Fibroblast of peridontal ligament (primary cell): ENCODE measurements around the gene UNC13D.
A peak's percentile ranks its signal among the peaks of the same experiment; 100 is the strongest.
"Not testable (repeated sequence)": the region's sequence is repeated elsewhere in the genome, so short reads cannot be mapped to it uniquely, and the experiment has no call there.

Experiments used
- DNase-seq: peaks from one replicate; pipeline ENCODE4 v3.0.0-alpha.2; 2010; ENCODE audit errors: extremely low read depth

The UNC13D gene

DNA sequence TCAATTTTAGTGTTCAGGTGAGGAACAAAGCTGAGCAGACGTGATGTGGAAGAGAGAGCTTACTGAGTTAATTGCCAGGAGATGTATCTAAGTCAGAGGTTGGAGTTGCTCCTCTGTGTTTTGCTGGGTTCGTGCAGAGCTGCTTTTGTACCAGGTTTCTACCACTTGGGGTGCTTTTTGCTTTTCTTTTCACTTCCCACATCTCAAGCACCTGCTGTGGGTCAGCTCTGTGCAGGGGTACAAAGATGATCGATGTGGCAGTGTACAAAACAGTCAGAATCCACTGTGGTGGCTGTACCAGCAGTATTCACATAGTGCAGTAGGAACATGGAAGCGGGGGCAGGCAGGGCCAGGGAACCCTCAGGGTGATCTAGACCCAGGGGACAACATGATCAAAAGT, 44.8 kb downstream of the UNC13D start:
- no peak for DNase-seq

DNA sequence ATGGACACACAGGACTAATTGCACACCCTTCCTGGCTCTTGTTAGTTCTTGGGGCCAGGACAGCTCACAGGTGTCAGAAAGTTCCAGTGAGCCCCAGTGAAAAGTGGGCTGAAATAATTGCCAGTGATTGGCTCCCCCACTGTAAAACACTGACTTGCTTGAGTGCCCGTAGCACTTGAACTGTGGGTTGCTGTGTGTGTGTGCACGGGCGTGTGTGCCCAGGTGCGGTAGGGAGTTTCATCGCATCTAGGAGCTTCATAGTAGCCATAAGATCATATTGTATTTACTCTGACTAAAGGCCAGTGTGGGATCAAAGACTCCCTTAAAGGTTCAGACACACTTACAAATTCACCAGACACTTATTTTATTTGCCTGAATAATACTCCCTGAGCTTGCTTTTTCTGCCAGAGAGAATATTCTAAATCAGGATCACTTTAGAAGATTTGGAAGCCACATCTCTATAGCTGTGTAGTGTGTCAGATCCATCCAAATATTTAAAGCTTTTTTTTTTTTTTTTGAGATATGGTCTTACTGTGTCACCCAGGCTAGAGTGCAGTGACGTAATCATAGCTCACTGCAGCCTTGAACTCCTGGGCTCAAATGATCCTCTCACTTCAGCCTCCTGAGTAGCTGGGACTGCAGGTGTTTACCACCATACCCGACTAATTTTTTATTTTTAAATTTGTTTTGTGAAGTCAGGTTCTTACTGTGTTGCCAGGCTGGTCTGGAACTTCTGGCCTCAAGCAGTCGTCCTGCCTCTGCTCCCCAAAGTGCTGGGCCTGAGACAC, 48.2 kb downstream of the UNC13D start:
- DNase-seq, result no peak

GRCh38 chr17:75793460-75793859, 50.7 kb downstream of the UNC13D start:
- no peak for DNase-seq

GRCh38 chr17:75791254-75791653, 53.0 kb downstream of the UNC13D start:
- DNase-seq, result no peak

DNA sequence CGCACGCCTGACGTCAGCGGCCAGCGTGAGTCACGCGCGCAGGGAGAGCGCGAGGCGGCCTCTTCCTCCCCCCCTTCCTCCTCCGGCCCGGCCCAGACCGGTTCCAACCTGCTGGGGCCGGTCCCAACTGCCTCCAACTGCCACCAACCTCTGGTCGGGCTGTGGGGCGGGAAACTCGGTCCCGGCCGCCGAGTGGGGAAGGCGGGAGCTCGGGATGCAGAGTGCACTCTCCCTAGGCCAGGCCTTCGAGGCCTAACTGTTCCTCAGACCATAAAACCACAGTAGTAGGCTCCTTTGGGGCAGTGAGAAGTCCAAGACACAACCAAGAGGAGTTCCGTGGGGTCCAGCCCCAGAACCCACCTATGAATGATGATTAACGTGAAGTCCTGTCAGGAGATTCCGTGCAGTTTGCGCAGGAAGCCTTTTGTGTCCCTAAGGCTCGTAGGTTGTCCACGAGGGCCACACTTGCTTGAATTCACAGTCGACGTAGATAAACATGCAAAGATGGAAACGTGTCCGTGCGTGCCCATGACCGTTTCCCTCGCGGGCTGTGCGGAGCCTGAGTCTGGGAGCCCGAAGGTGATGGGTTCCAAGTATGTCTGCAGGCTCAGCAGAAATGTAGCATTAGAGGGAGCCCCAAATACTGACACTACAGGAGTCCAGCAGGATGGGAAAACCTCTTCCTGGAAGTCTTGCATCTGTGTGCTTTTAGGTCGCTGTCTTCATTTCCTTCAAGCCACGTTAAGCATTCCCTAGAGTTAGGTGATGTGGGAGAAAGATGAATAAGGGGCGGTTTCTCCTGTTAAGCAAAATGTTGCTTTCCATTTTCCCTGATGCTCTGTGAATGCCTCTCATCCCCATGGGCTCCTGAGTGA, 59.0 kb downstream of the UNC13D start:
- DNase-seq, result peak; percentile 81

DNA sequence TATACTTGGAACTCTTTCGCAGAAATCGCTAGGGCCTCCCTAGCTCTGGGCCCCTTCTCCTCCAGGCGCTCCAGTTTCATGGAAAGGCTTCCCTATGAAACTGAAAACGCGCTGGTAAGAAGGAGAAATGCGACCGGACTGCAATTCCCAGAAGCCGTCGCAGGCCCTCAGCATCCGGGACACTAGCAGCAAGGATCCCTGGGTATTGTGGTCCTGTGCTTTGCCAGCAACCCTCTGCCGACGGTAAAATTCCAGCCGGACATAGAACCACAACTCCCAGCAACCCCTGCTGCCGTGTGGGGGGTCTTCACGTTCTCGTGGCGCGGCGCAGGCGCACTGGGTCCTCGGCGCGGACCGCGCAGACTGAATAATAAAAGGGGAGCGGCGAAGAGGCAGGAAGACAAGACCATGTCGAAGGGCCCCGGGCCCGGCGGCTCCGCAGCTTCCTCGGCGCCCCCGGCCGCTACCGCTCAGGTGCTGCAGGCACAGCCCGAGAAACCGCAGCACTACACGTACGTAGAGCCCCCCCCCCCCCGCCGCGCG, 59.7 kb downstream of the UNC13D start, which contains the start of gene UNK:
UNK (plus strand) TSS at position 334 of the 543 bp plus-strand sequence; CDS start at position 409, 75 bp downstream.
- DNase-seq, result peak; percentile 100

GRCh38 chr17:75783803-75784472, 60.3 kb downstream of the UNC13D start:
- no peak for DNase-seq

DNA sequence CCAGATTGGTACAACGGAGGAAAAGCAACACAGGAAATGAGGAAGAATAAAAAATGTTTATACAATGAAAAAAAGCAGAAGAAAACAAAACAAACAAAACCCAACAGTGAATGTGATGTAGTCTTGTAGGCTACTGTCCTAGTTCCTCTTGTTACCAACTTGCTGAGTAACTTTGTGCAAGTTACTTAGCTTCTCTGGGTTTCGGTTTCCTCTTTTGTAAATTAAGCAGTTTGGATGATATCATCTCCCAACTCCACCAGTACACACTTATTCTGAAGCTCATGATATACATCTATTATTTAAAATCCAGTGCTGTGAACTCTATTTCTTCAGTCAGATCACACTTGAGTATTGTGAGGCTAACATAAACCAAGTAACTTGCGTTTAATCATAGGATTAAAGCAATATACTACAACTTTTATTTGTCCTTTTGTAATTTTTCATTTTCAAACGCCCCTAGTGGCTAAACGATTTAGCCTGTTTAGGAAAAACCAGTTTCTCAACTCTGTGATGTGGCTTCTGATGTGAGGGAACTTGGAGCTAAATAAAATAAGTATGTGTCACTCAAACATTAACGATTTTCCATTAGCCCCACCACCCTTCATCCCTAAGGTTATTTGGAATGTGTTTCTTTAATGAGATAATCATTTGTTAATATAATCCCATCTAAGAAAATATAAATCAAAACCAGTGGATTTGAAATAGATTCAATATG, 61.0 kb downstream of the UNC13D start:
- peak; percentile 85 for DNase-seq

DNA sequence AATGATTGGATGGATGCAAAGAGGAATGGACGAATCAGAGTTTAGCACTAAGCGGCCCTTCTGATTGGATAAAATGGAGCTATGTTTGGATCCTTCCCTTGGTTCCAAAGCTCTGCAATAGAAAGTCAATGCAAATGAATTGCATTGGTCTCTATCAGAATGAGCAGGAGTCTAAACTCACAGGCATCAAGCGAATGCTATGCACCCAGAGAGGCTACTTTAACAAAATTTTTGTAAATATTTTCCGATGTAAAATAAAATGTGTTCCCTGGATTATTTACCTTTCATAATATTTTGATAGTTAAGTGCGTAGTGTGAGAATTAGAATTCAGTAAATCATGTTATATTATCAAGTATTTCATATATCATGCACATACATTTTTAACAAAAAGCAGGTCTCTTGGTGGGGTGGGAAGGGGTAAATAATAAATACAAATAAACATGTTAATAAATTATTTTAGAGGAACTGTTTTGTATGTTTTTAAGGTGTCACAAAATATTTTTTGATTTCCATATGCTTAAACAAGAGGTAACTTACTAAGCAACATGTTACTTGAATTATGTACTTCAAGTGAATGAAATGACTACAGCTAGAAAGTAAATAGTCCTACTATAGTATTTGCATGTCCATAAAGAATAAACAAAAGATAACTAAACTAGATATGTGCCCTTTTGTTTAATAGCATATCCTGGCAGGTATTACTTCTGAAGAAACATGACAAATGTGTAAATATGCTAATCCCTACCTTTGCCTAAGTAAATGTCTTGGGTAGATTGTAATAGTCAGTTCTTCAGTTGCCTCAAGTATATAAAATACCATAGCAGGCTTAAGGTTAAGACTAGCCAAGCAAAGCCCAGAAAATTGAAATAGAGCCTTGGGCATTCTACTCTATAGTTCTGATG, 64.0 kb downstream of the UNC13D start:
- DNase-seq, result no peak

GRCh38 chr17:75779250-75779986, 64.8 kb downstream of the UNC13D start:
- DNase-seq, result peak; percentile 100

GRCh38 chr17:75778861-75779249, 65.3 kb downstream of the UNC13D start:
- no peak for DNase-seq

DNA sequence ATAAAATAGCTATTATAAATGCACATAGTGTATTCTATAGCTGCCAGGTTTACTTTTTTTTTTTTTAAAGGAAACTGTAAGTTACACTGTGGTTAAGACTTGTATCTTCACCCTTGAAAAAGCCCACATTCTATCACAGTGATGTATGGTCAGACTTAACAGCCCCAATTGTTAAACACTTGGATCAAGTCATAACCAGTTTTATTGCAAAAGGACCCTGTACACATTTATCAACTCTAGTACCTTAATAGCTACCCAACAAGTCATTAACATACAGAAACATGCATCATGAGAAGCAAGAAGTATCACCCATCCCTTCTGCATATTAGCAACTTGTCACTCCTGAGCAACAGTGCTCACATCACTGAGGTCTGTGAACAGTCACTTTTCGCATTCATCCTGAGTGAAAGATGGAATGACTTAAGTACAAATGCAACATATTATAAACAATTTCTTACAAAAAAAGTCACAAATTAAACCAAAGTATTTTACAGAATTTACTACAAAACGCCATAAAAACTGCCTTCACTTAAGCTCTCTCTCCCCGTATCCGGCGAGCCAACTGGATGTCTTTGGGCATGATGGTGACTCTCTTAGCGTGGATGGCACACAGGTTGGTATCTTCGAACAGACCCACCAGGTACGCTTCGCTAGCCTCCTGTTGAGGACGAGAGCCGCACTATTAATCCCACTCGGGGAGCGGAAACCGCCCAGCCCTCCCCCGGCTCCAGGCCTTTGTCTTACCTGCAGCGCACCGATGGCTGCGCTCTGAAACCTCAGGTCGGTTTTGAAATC, 65.9 kb downstream of the UNC13D start:
- DNase-seq, result not testable (repeated sequence)

GRCh38 chr17:75777296-75777922, 66.8 kb downstream of the UNC13D start:
- DNase-seq, result peak; percentile 51
